ENCODE measurements around the gene PRDM16. TPM values are rescaled to one million over a fixed set of nuclear protein-coding genes. Genes with fewer than 3 reads are reported as not detected.
A peak's percentile ranks its signal among the peaks of the same experiment; 100 is the strongest.

The PRDM16 gene
- polyA plus RNA-seq, 3 donors, result not detected

DNA sequence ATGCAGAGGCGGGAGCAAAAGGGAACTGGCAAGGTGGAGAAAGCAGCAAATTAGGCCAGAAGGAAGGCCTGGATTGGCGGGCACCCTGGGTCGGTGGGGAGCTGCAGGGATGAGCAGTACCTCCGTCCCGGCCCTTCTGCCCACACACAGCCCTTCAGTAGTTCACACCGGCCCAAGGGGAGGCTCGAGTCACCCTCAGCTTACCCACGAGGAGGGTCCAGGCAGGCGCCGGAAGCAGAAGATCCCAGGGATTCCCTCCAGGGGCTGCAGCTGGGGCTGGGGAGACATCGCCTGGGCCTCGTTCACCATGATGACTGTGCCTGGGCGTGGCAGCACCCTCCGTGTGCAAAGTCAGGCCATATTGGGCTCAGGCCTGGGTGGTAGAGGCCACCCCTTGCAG, 190.0 kb downstream of the PRDM16 start:
- H3K9ac ChIP-seq (ENCODE audit: insufficient read depth, low read length, poor library complexity, severe bottlenecking), result no peak overlapping the region
- no peak overlapping the region for H3K4me3 ChIP-seq (replicated peaks in 1 of 3; ENCODE audit: low read depth in 2 of 3, low read length in 3 of 3)
- no peak for DNase-seq
- H4K20me1 ChIP-seq (ENCODE audit: insufficient read depth, low read length), result no peaks in the 10 kb centered on the region
- no peak overlapping the region for H3K4me2 ChIP-seq (replicated peaks; ENCODE audit: extremely low read depth, low read length, poor library complexity, severe bottlenecking)
- H3K4me1 Mint-ChIP-seq, result no peaks in the 10 kb centered on the region
- H3K9me3 ChIP-seq (replicated peaks in 1 of 2; ENCODE audit: control insufficient read depth in 1 of 2, insufficient read depth in 1 of 2, low read length in 2 of 2), result no peaks in the 10 kb centered on the region
- H3K4me1 ChIP-seq (ENCODE audit: control insufficient read depth in 1 of 2, insufficient read depth in 2 of 2, low read length in 2 of 2), result no peaks in the 10 kb centered on the region
- intact Hi-C loops (cut with micrococcal nuclease), result no loop called here
- 89% methylated on average over 13 of the region's 14 CpGs for WGBS (ENCODE audit: insufficient coverage)
- TF ChIP-seq, protein P1, sequence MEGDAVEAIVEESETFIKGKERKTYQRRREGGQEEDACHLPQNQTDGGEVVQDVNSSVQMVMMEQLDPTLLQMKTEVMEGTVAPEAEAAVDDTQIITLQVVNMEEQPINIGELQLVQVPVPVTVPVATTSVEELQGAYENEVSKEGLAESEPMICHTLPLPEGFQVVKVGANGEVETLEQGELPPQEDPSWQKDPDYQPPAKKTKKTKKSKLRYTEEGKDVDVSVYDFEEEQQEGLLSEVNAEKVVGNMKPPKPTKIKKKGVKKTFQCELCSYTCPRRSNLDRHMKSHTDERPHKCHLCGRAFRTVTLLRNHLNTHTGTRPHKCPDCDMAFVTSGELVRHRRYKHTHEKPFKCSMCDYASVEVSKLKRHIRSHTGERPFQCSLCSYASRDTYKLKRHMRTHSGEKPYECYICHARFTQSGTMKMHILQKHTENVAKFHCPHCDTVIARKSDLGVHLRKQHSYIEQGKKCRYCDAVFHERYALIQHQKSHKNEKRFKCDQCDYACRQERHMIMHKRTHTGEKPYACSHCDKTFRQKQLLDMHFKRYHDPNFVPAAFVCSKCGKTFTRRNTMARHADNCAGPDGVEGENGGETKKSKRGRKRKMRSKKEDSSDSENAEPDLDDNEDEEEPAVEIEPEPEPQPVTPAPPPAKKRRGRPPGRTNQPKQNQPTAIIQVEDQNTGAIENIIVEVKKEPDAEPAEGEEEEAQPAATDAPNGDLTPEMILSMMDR (IDR thresholded peaks at IDR 0.05), result no peak
- peak overlapping the region in 1 of 7 donors; percentile 46 for H3K27ac Mint-ChIP-seq
- no peaks in the 10 kb centered on the region for H3K36me3 ChIP-seq (replicated peaks in 1 of 2; ENCODE audit: control insufficient read depth in 1 of 2, insufficient read depth in 2 of 2, low read length in 2 of 2)
- H3K27me3 ChIP-seq (ENCODE audit: control insufficient read depth in 2 of 2, insufficient read depth in 2 of 2, low read length in 2 of 2), result no peaks in the 10 kb centered on the region
- H3K27ac ChIP-seq (ENCODE audit: low read depth in 1 of 2, low read length in 2 of 2), result no peak overlapping the region
- no peaks in the 10 kb centered on the region for H3K79me2 ChIP-seq (ENCODE audit: insufficient read depth, low read length)
- H2AFZ ChIP-seq (ENCODE audit: insufficient read depth, low read depth, low read length, poor library complexity, severe bottlenecking), result no peak overlapping the region
- no peak overlapping the region for H3K4me3 Mint-ChIP-seq
- peaks cover 0 to 2% (median 0%) of the 10 kb centered on the region in 3 donors for H3K27me3 Mint-ChIP-seq (ENCODE audit: low read depth in 3 of 3)
- peaks cover 0 to 2% (median 0%) of the 10 kb centered on the region in 7 donors for H3K9me3 Mint-ChIP-seq
- no peaks in the 10 kb centered on the region for H3K36me3 Mint-ChIP-seq

DNA sequence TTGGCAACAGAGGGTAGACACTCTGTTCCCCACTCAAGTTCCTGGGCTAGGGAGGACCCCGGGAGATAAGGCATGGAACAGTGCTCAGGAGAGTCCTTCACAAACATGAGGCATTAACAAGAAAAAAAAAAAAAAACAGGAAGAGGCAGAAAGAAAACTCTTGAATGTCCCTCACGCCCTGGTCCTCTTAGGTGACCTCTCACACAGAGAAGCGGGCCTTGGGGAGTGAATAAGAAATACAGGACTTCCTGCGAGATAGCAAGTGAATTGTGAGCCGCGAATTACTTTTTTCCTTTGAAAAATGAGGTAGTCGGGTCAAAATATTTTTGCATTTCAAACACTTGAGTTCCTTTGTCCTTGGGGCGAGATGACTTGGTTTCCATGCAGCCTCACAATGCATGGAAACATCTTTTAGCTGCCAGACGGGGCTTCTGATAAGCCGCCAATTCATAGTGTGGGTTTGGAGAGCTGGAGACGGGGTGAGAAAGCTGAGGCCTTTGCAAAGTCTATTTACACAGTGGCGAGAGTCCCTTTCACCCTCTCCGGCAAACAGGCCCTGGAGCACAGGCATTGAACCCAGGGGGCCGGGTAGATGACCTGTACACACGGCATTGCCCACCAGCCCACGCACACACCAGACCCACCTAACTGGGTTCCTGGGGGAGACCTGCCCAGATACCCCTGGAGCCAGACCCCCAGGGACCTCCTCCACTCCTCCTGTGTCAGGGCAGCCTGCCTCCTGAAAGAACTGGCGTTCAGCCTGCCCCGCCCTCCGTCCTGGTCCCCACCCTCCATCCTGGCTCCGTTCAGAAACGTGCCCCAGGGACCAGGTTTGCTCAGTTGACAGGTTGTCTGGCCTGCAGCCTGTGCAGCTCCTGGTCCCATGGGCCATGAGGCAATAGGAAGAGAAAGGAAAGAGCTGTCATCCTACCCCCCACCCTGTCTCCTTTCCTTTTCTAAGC, 192.3 kb downstream of the PRDM16 start:
- WGBS (ENCODE audit: insufficient coverage), result 77% methylated on average over 13 of the region's 21 CpGs
- no peak overlapping the region for H3K4me3 Mint-ChIP-seq

More for the DNA sequence above, 192.3 kb downstream of the PRDM16 start:
- H3K9me3 Mint-ChIP-seq, result peaks cover 0 to 2% (median 0%) of the 10 kb centered on the region in 7 donors
- H2AFZ ChIP-seq (ENCODE audit: insufficient read depth, low read depth, low read length, poor library complexity, severe bottlenecking), result no peak overlapping the region
- no peaks in the 10 kb centered on the region for H3K4me1 Mint-ChIP-seq
- H3K79me2 ChIP-seq (ENCODE audit: insufficient read depth, low read length), result no peaks in the 10 kb centered on the region
- no peaks in the 10 kb centered on the region for H3K36me3 ChIP-seq (replicated peaks in 1 of 2; ENCODE audit: control insufficient read depth in 1 of 2, insufficient read depth in 2 of 2, low read length in 2 of 2)
- H3K27me3 Mint-ChIP-seq (ENCODE audit: low read depth in 3 of 3), result peaks cover 0 to 6% (median 0%) of the 10 kb centered on the region in 3 donors
- TF ChIP-seq, protein P1 (IDR thresholded peaks at IDR 0.05), result no peak
- DNase-seq, result no peak
- no peak overlapping the region for H3K27ac ChIP-seq (ENCODE audit: low read depth in 1 of 2, low read length in 2 of 2)
- no peak overlapping the region for H3K4me2 ChIP-seq (replicated peaks; ENCODE audit: extremely low read depth, low read length, poor library complexity, severe bottlenecking)
- no peaks in the 10 kb centered on the region for H3K27me3 ChIP-seq (ENCODE audit: control insufficient read depth in 2 of 2, insufficient read depth in 2 of 2, low read length in 2 of 2)
- H4K20me1 ChIP-seq (ENCODE audit: insufficient read depth, low read length), result no peaks in the 10 kb centered on the region
- H3K4me3 ChIP-seq (replicated peaks in 1 of 3; ENCODE audit: low read depth in 2 of 3, low read length in 3 of 3), result no peak overlapping the region
- no peaks in the 10 kb centered on the region for H3K9me3 ChIP-seq (replicated peaks in 1 of 2; ENCODE audit: control insufficient read depth in 1 of 2, insufficient read depth in 1 of 2, low read length in 2 of 2)
- intact Hi-C loops (cut with micrococcal nuclease), result no loop called here
- no peaks in the 10 kb centered on the region for H3K4me1 ChIP-seq (ENCODE audit: control insufficient read depth in 1 of 2, insufficient read depth in 2 of 2, low read length in 2 of 2)
- no peak overlapping the region for H3K27ac Mint-ChIP-seq
- no peak overlapping the region for H3K9ac ChIP-seq (ENCODE audit: insufficient read depth, low read length, poor library complexity, severe bottlenecking)
- no peaks in the 10 kb centered on the region for H3K36me3 Mint-ChIP-seq

Measured in CD14-positive monocyte (primary cell).